Endothelial cell of umbilical vein (primary cell): ENCODE data around the gene TGM4. TPM values are rescaled to one million over a fixed set of nuclear protein-coding genes. Genes with fewer than 3 reads are reported as not detected.

Source experiments
- BruUV-seq: library from RNA; stranded (reverse); fragments of 400-500 nt; replicated peaks from 2 replicates; lab custom pipeline; 2021; lab: Mats Ljungman, UMichigan
- CTCF ChIA-PET: fragments of 300-600, 350-600 bp; sonication (Branson Sonifier 250); formaldehyde crosslinking; loops from one replicate; lab custom pipeline; 2021; ENCODE audit warnings: antibody characterized with exemption, inconsistent platforms; lab: Charles Lee
- POLR2A ChIA-PET: fragments of 300-600, 350-600 bp; sonication (Branson Sonifier 250); formaldehyde crosslinking; loops from one replicate; lab custom pipeline; 2021; ENCODE audit warnings: antibody characterized with exemption, inconsistent platforms; lab: Charles Lee
- DNase-seq: peaks from one replicate; pipeline ENCODE4 v3.0.0-alpha.2; 2011; ENCODE audit warnings: low read depth, low spot score
- FAIRE-seq: peaks from 2 replicates; lab custom pipeline; 2011; peaks lifted over from hg19 to GRCh38; lab: Jason Lieb, UNC
- H2AFZ ChIP-seq: 2 replicates; pipeline ENCODE4 v1.6.0; 2012; ENCODE audit warnings: low read depth, low read length, control low read depth, inconsistent platforms
- H3K27ac ChIP-seq: 2 replicates; pipeline ENCODE4 v1.5.1; 2011; ENCODE audit warnings: low read depth, mild to moderate bottlenecking, control low read depth, low read length, moderate library complexity; ENCODE audit not compliant: insufficient read depth
- H3K27me3 ChIP-seq, 2 experiments: 2 replicates each; pipeline versions ENCODE4 v1.6.0 to v1.6.1; 2011; ENCODE audit warnings: low read length in 2 of 2, mixed read lengths in 1 of 2; ENCODE audit not compliant: control insufficient read depth in 2 of 2, insufficient read depth in 2 of 2
- H3K36me3 ChIP-seq, 2 experiments: 2 replicates in 1 of 2; 3 replicates in 1 of 2; pipeline ENCODE4 v1.5.1; 2011; ENCODE audit warnings: low read length in 2 of 2, mild to moderate bottlenecking in 1 of 2, moderate library complexity in 1 of 2; ENCODE audit not compliant: control insufficient read depth in 2 of 2, insufficient read depth in 2 of 2; ENCODE audit errors: extremely low read depth in 1 of 2
- H3K4me1 ChIP-seq: 3 replicates; pipeline ENCODE4 v1.5.1; 2011; ENCODE audit warnings: mild to moderate bottlenecking, low read length; ENCODE audit not compliant: control insufficient read depth, insufficient read depth; ENCODE audit errors: extremely low read depth
- H3K4me2 ChIP-seq: 2 replicates; pipeline ENCODE4 v1.6.1; 2011; ENCODE audit warnings: low read length, control low read depth, mixed read lengths; ENCODE audit not compliant: insufficient read depth
- H3K4me3 ChIP-seq, 3 experiments: fragments of 200-600 bp in 1 of 3; sonication (generic), shearing (Covaris generic) in 1 of 3; replicated peaks in 1 of 3; 2 replicates each; pipeline ENCODE4 v1.5.1; 2011 to 2016; ENCODE audit warnings: control low read depth in 3 of 3, low read length in 3 of 3, mild to moderate bottlenecking in 2 of 3, inconsistent platforms in 1 of 3, low read depth in 1 of 3, moderate library complexity in 1 of 3; ENCODE audit not compliant: insufficient read depth in 1 of 3
- H3K79me2 ChIP-seq: 2 replicates; pipeline ENCODE4 v1.6.0; 2012; ENCODE audit warnings: low read length, inconsistent platforms; ENCODE audit not compliant: control insufficient read depth, insufficient read depth
- H3K9ac ChIP-seq: replicated peaks from 2 replicates; pipeline ENCODE3; 2011; ENCODE audit warnings: low read length, control low read depth; ENCODE audit not compliant: insufficient read depth; ENCODE audit errors: extremely low read depth
- H3K9me1 ChIP-seq: replicated peaks from 3 replicates; pipeline ENCODE4 v1.6.0; 2011; ENCODE audit warnings: mild to moderate bottlenecking, low read length; ENCODE audit not compliant: control insufficient read depth, insufficient read depth; ENCODE audit errors: extremely low read depth
- H3K9me3 ChIP-seq: replicated peaks from 2 replicates; pipeline ENCODE4 v1.5.1; 2012; ENCODE audit warnings: low read length, inconsistent platforms; ENCODE audit not compliant: control insufficient read depth, insufficient read depth
- H4K20me1 ChIP-seq: replicated peaks from 2 replicates; pipeline ENCODE3; 2011; ENCODE audit warnings: mild to moderate bottlenecking, low read length; ENCODE audit not compliant: control insufficient read depth, insufficient read depth; ENCODE audit errors: extremely low read depth
- CTCF ChIP-seq, 2 donors: IDR thresholded peaks; 1 replicate in 1 of 2; 2 replicates in 1 of 2; pipeline ENCODE4 v1.5.1; 2011; ENCODE audit warnings: low read length in 2 of 2, mild to moderate bottlenecking in 2 of 2, moderate library complexity in 2 of 2, control low read depth in 1 of 2, inconsistent platforms in 1 of 2, low read depth in 1 of 2; ENCODE audit not compliant: insufficient read depth in 1 of 2; ENCODE audit errors: extremely low read depth in 1 of 2
- EZH2 ChIP-seq: IDR thresholded peaks from 2 replicates; pipeline ENCODE4 v1.6.1; 2012; ENCODE audit warnings: borderline replicate concordance, low read depth, mild to moderate bottlenecking, moderate library complexity, low read length, inconsistent platforms; ENCODE audit not compliant: severe bottlenecking
- FOS ChIP-seq: IDR thresholded peaks from 2 replicates; pipeline ENCODE4 v1.6.1; 2011; ENCODE audit warnings: mild to moderate bottlenecking, low read length, moderate library complexity, borderline replicate concordance; ENCODE audit not compliant: insufficient read depth
- JUN ChIP-seq: IDR thresholded peaks from 2 replicates; pipeline ENCODE4 v1.6.1; 2011; ENCODE audit warnings: borderline replicate concordance, low read depth; ENCODE audit not compliant: insufficient read length, insufficient read depth
- MAX ChIP-seq: IDR thresholded peaks from 2 replicates; pipeline ENCODE4 v1.6.1; 2011; ENCODE audit not compliant: insufficient read depth, insufficient read length
- MYC ChIP-seq: IDR thresholded peaks from one replicate; pipeline ENCODE4 v1.6.1; 2011; ENCODE audit warnings: mild to moderate bottlenecking, low read depth, low read length
- POLR2A ChIP-seq: IDR thresholded peaks from 2 replicates; pipeline ENCODE4 v1.6.1; 2012; ENCODE audit warnings: low read depth, mild to moderate bottlenecking, control low read depth, low read length
- POLR2AphosphoS5 ChIP-seq: IDR thresholded peaks from 2 replicates; pipeline ENCODE4 v1.6.1; 2012; ENCODE audit warnings: low read depth, mild to moderate bottlenecking, control low read depth, low read length, moderate library complexity; ENCODE audit not compliant: insufficient read depth
- dilution Hi-C: fragments of 300-500 bp; cut with MboI; formaldehyde crosslinking; loops from one replicate; pipeline ENCODE4 v1.15.0; 2019; ENCODE audit warnings: low sequenced_read_pairs; ENCODE audit not compliant: extremely low pct_ligation_motif_present
- intact Hi-C: fragments of 100-400 bp; cut with micrococcal nuclease; formaldehyde crosslinking; loops from one replicate; pipeline ENCODE4 v1.10.0; 2022
- polyA plus RNA-seq, 4 experiments: library from polyadenylated mRNA; depleted of rRNA in 3 of 4; stranded (reverse) in 3 of 4; unstranded in 1 of 4; fragments of >200 nt; gene quantifications; 2 replicates each; pipeline versions ENCODE4 v1.2.1 to v1.2.3, GENCODE V29; 2011 to 2012; ENCODE audit warnings: missing spikeins in 1 of 4
- total RNA-seq: library from RNA; stranded (reverse); gene quantifications from 2 replicates; pipeline ENCODE4 v1.2.3, GENCODE V29; 2021

The TGM4 gene
- total and polyA plus RNA-seq, 2 donors (not counting 3 experiments of a cell fraction or from before 2014, with no cell fraction given) = 0.11 to 0.24 TPM

GRCh38 chr3:44924457-44925084 lies 50.2 kb downstream of the TGM4 start:
- Histone ChIP-seq H3K9me1 (no peaks in the 10 kb centered on the region), H3K4me3 (no peak overlapping the region), H4K20me1 (no peaks in the 10 kb centered on the region), H3K36me3 (peaks cover 2 to 21% of the 10 kb centered on the region in 2 experiments), H3K79me2 (no peaks in the 10 kb centered on the region), H3K4me1 (no peaks in the 10 kb centered on the region), H3K27ac (no peak overlapping the region), H3K27me3 (no peaks in the 10 kb centered on the region), H3K4me2 (no peak overlapping the region), H2AFZ (no peak overlapping the region), H3K9me3 (no peaks in the 10 kb centered on the region), H3K9ac (no peak overlapping the region)
- dilution Hi-C loops = no loop called here
- CTCF ChIA-PET = interaction anchor here (1.1 to 2.2 kb wide), 2 partner anchors 10 to 18 kb away, joined by 3 to 18 read pairs; no protein-coding TSS in a partner anchor
- DNase-seq (no peak), FAIRE-seq (no peak)
- no TSS peak for BruUV-seq
- no peak for TF ChIP-seq POLR2A
- TF ChIP-seq MAX = no peak
- TF ChIP-seq EZH2 = no peak
- TF ChIP-seq MYC = no peak
- TF ChIP-seq JUN = no peak
- no peak for TF ChIP-seq POLR2AphosphoS5
- TF ChIP-seq CTCF (IDR thresholded peaks at IDR 0.05; ENCODE audit: extremely low read depth in 1 of 2, insufficient read depth in 1 of 2, low read depth in 1 of 2, low read length in 2 of 2) = no peak
- no peak for TF ChIP-seq FOS
- intact Hi-C loops = no loop called here
- POLR2A ChIA-PET = no interaction called here
